HG03066 (cell line): ENCODE measurements around the gene ADRA2B.

ENCODE experiments used
- ATAC-seq: cut with Tn5 transposase; IDR thresholded peaks from one replicate; pipeline ENCODE4 v1.9.1; 2021; ENCODE audit warnings: low read depth; ENCODE audit not compliant: unreplicated experiment

ADRA2B gene

DNA sequence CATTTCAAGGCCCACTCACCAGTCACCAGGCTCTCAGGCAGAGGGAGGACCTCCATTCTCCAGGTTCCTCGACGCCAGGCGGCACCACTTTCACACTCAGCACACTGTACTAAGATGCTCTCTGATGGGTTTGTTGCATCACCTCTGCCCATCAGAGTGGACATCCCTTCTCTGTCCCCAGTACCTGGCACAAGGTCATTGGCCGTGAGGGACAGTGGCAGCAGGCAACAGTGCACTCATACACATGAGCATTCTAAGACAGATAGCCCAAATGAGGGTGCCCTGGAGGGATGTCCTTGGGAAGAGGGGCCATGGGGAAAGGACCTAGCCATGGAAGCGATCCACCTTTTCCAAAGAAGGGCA, 3.0 kb upstream of the ADRA2B start:
- ATAC-seq = no peak

- ATAC-seq = no peak
Observed at GRCh38 chr2:96118698-96119388, 2.5 kb upstream of the ADRA2B start.

GRCh38 chr2:96117701-96118588, 1.6 kb upstream of the ADRA2B start:
- ATAC-seq = no peak

GRCh38 chr2:96116879-96117533, 635 bp upstream of the ADRA2B start:
- peak; percentile 51 for ATAC-seq

- ATAC-seq = no peak
Observed at GRCh38 chr2:96115631-96116423, 544 bp downstream of the ADRA2B start.

- ATAC-seq = no peak
Observed at GRCh38 chr2:96114903-96115581, 1.3 kb downstream of the ADRA2B start.

- ATAC-seq = no peak
Observed at GRCh38 chr2:96114546-96114902, 1.8 kb downstream of the ADRA2B start.

- no peak for ATAC-seq
Observed at GRCh38 chr2:96113951-96114350, 2.4 kb downstream of the ADRA2B start.

DNA sequence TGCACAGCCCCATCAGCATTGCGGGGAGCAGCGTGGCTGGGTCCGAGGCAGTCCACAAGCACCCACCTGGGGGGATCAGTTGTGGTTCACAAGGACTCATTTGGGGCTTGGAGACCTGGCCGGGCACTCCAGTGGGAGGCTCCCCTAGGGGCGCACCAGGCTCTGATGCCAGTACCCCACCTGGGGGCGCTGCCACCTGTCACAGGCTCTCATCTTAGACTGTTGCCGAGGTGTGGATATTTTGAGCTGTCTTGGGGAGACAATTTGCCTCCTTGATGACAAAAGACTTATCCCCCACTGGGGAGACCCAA, 3.0 kb downstream of the ADRA2B start:
- ATAC-seq = no peak

DNA sequence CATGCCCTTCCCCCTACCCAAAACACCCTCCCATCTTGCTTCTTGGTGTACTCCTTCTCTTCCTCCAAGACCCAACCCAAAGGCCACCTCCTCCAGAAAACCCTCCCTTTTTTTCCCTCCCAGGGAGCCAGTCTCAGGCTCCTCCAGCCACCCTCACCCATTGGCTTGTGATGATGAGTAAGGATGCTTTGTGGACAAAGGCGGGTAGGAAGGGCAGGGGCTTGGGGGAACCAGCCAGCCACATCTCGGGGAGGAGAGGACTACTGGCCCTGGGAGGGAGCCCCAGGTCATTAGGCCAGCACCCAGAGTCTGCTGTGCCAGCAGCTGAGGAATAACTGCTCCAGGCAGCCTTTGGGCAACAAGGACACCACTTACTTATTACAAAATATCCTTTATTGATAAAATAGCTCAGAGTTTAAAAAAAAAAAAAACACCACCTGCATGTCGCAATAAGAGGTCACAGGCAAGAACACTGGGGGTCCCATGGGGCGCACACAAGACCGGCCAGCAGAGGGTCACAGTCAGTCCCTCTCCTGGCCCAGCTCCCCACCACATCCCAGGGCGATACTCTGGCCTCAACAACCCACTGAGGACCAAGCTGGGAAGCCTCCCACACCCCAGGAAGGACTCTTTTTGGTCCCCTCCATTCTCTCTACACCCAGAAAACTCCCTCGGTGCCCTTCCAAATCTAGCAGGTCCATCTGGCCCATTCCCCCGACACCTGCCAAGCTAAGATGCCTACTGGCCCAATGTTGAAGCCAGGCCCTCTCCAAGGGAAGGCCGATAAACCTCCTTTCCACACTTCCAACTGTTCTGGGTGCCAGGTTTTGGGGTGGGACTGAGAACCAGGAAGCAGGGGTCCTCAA, 3.6 kb downstream of the ADRA2B start:
- no peak for ATAC-seq

DNA sequence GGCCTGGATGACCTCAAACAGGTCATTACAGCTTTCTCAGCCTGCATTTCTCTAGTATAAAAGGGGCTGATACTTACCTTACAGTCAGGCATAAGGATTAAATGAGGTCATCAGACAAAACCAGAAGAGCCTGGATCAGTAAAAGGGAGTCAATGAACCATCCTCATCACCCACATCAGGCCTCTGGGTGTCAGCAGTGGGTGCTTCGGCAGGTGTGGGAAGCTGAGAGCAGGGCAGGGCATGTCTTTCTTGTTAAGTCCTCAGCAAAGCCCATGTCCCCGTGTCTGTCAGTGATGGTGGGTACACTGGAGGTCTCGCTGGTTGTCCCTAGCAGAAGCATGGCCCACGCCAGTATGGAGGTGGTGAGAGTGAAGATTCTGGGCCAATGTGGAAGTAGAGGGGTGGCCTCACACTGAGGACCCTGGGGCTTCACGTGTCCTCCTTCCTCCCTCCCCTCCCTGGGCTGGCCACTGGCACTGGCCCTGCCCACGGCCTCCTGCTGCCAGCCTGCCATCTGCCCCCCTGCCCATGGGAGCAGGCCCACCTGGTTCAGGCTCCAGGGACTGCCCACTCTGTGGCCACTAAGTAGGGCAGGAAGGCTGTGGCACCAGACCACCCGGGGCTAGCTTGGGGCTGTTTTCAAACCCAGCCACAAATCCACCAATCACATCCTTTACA, 4.4 kb downstream of the ADRA2B start:
- no peak for ATAC-seq

GRCh38 chr2:96111257-96111640, 5.1 kb downstream of the ADRA2B start:
- no peak for ATAC-seq

DNA sequence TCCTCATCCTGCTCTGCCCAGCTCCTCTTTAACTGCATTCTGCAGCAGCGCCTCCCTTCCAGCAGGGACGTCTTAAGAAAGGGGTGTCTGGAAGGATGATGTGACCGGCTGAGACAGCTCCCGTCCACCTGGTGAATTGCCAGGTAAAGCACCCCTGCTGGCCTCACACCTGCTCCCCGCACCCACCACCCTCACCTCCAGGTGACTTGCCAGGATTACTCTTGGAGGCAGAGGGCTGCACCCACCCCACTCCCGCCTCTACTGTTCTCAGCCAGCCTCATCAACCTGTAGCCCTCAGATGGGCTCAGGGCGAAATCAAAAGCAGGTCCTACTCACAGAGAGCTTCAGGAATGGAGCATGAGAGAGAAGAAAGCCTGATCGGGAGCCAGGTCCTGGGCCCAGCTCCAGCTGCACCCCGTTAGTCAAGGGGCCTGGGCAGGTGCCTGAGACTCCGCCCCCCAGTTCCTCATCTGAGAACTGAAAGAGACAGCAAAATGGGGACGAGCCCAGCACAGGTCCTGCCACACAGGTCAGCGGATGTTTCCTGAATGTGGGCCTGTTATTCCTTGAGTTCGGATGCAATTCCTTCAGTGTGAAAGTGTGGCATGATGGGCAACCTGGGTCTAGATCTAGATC, 5.6 kb downstream of the ADRA2B start:
- ATAC-seq = no peak

DNA sequence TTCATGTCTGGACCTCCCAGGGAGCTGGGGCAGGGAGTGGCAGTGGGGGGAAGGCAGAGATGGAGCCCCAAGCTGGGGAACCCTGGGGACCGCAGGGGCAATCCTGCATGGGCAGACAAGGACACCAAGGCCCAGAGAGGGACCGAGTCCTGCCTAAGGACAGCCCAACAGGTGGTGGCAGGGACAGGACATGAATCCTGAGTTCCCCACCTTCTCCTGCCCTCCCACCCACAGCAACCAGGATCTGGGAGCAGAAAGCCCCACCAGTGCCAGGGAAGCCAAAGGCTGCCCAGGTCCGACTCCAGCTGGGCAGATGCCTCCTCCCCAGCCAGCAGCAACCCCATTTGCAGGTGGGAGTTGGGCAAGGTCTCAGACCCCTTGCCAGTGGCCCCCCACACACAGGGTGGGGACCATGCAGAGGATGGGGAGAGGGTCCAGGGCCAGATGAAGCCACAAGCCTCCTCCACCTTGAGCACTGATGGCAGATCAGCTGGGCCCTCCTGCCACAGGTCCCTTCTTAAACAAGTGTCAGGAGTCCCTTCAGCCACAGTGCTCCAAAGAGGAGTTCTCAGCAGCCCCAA, 6.3 kb downstream of the ADRA2B start:
- no peak for ATAC-seq

- no peak for ATAC-seq
Observed at GRCh38 chr2:96109361-96109680, 7.0 kb downstream of the ADRA2B start.

DNA sequence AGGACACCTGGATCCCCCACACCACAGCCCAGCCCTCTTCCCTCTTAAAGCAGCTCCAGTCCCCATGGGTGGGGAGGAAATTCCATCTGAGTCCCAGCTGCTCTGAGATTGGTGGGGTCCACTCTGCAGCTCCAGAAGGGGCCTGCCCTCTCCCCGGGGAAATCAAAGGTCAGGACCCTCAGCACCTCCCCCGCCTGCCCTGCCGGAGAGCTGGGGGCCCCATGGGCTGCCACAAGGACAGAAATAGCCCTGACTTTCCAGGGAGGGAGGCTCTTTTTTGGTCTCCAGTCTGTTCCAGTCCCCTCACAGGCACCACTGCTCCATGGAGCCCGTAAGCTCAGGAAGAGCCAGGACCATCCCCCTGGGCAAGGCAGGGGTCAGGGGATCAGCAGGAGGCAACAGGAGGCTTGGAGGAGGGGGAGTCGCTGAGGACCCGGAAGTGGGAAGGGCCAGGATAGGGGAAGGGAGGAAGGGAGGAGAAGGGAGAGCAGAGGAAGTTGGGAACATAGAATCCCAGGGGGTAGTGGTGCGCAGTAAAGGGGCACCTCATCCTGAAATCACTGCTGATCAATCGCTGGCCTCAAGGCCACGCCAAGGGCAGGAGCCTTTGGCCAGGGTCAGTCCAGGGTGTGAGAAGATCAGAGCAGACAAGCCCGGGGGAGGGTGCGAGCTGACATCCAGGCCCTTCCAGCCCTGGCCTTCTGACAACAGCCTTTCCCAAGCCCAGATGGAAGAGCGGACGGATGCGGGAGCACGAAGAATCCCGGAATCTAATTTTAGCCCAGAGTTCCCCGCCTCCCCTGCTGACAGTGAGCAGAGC, 7.6 kb downstream of the ADRA2B start:
- no peak for ATAC-seq

GRCh38 chr2:96108151-96108540, 8.2 kb downstream of the ADRA2B start:
- no peak for ATAC-seq

DNA sequence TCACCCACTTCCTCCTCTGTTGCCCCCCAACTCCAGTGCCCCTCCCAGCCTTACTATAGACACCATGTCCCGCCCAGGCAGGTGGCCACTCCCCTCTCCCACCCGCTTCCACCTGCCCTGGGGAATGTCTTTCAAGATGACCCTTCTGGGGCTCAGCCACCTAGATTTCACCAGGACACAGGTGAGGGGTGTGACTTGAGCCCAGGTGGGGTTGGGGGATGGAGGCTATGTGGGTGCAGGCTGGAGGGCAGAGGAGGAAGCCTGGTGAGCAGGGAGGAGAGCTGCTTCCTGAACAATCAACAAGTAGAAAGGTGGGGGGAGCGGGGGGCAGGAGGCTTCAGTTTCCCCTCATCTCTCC, 8.7 kb downstream of the ADRA2B start:
- no peak for ATAC-seq
